K562 (cell line): Measurements from ENCODE around the gene RTL10. TPM values are rescaled to one million over a fixed set of nuclear protein-coding genes. Genes with fewer than 3 reads are reported as not detected.

Experiments
- COPS2 ChIP-seq: fragments of 450-650 bp; conservative IDR thresholded peaks from 2 replicates; pipeline ENCODE4 v1.6.1; 2016; ENCODE audit warnings: mild to moderate bottlenecking, moderate library complexity
- E2F3 ChIP-seq: fragments of 250-450 bp; sonication (Bioruptor Pico); IDR thresholded peaks from 2 replicates; pipeline ENCODE4 v1.4.0; 2020; ENCODE audit warnings: mild to moderate bottlenecking
- IFI16 ChIP-seq: fragments of 250-450 bp; sonication (Bioruptor Pico); IDR thresholded peaks from 2 replicates; pipeline ENCODE4 v2.1.2; 2022; ENCODE audit warnings: mild to moderate bottlenecking, inconsistent platforms
- ILF3 ChIP-seq: fragments of 450-650 bp; IDR thresholded peaks from 2 replicates; pipeline ENCODE4 v1.6.1; 2018; ENCODE audit warnings: antibody characterized with exemption, mild to moderate bottlenecking, moderate library complexity, borderline replicate concordance
- U2AF1 ChIP-seq: fragments of 200-400 bp; formaldehyde crosslinking; optimal IDR thresholded peaks from 2 replicates; pipeline ENCODE3; 2017; ENCODE audit warnings: mild to moderate bottlenecking, low read depth, low read length, moderate library complexity
- ZBTB7A ChIP-seq: IDR thresholded peaks from 2 replicates; pipeline ENCODE4 v1.6.1; 2011; ENCODE audit warnings: low read depth, mild to moderate bottlenecking, low read length, moderate library complexity, borderline replicate concordance; ENCODE audit not compliant: control insufficient read depth
- ZFP1 ChIP-seq: fragments of 450-650 bp; formaldehyde crosslinking; IDR thresholded peaks from 2 replicates; pipeline ENCODE4 v1.4.0; 2020; ENCODE audit warnings: mild to moderate bottlenecking, mixed read lengths
- ZNF12 ChIP-seq: sonication (generic); formaldehyde crosslinking; IDR thresholded peaks from 2 replicates; pipeline ENCODE4 v1.4.0; 2020; ENCODE audit warnings: mild to moderate bottlenecking, missing genetic modification reagents
- ZNF134 ChIP-seq: fragments of 250-450 bp; sonication (Bioruptor Pico); conservative IDR thresholded peaks from 2 replicates; pipeline ENCODE4 v1.4.0; 2020
- ZNF551 ChIP-seq: fragments of 250-450 bp; sonication (Bioruptor Pico); IDR thresholded peaks from 2 replicates; pipeline ENCODE4 v1.5.0; 2021; ENCODE audit warnings: mild to moderate bottlenecking, moderate library complexity
- polyA plus RNA-seq, 8 experiments: library from polyadenylated mRNA; depleted of rRNA in 4 of 8; stranded (reverse) in 5 of 8; unstranded in 3 of 8; fragments of >200 nt; fragmentation: Nextera tagmentation in 2 of 8; fragmentation: Illumina TruSeq in 1 of 8; extraction: Ambion mirVana in 2 of 8; extraction: Trizol in 1 of 8; gene quantifications; 2 replicates each; pipeline versions ENCODE4 v1.2.1 to v1.2.3, GENCODE V29; 2011 to 2014; ENCODE audit warnings: inconsistent platforms in 1 of 8, missing spikeins in 1 of 8
- total RNA-seq, 7 experiments: library from RNA; depleted of rRNA in 6 of 7; stranded (reverse); fragments of >200 nt in 6 of 7; fragmentation: Illumina TruSeq in 2 of 7; extraction: Trizol in 2 of 7; gene quantifications; 2 replicates each; pipeline versions ENCODE4 v1.2.1 to v1.2.3, GENCODE V29; 2011 to 2021; ENCODE audit warnings: low replicate concordance in 1 of 7
- TF ChIP-seq, protein P1 (sequence below): fragments of 450-650 bp; IDR thresholded peaks from 2 replicates; pipeline ENCODE4 v1.6.1; 2016; ENCODE audit warnings: borderline replicate concordance
- TF ChIP-seq, protein P2 (sequence below): fragments of 450-650 bp; formaldehyde crosslinking; IDR thresholded peaks from 2 replicates; pipeline ENCODE4 v1.4.0; 2020; ENCODE audit warnings: mild to moderate bottlenecking, moderate library complexity
- TF ChIP-seq, protein P3 (sequence below): sonication (generic); formaldehyde crosslinking; IDR thresholded peaks from 2 replicates; pipeline ENCODE4 v1.8.0; 2023; ENCODE audit warnings: mild to moderate bottlenecking, missing genetic modification reagents
- TF ChIP-seq, protein P4 (sequence below): sonication (generic); formaldehyde crosslinking; IDR thresholded peaks from 2 replicates; pipeline ENCODE4 v1.8.1; 2022; ENCODE audit warnings: missing genetic modification reagents
- TF ChIP-seq, protein P5 (sequence below): fragments of 450-650 bp; conservative IDR thresholded peaks from 2 replicates; pipeline ENCODE4 v1.6.1; 2016; ENCODE audit warnings: missing genetic modification characterization, low read depth, mild to moderate bottlenecking, missing compliant biosample characterization, moderate library complexity

RTL10 gene
- total and polyA plus RNA-seq, 9 of the 15 experiments (the other 6 are each of a cell fraction or from before 2014, with no cell fraction given) = 19.8 to 75.5 (median 32.5) TPM

DNA sequence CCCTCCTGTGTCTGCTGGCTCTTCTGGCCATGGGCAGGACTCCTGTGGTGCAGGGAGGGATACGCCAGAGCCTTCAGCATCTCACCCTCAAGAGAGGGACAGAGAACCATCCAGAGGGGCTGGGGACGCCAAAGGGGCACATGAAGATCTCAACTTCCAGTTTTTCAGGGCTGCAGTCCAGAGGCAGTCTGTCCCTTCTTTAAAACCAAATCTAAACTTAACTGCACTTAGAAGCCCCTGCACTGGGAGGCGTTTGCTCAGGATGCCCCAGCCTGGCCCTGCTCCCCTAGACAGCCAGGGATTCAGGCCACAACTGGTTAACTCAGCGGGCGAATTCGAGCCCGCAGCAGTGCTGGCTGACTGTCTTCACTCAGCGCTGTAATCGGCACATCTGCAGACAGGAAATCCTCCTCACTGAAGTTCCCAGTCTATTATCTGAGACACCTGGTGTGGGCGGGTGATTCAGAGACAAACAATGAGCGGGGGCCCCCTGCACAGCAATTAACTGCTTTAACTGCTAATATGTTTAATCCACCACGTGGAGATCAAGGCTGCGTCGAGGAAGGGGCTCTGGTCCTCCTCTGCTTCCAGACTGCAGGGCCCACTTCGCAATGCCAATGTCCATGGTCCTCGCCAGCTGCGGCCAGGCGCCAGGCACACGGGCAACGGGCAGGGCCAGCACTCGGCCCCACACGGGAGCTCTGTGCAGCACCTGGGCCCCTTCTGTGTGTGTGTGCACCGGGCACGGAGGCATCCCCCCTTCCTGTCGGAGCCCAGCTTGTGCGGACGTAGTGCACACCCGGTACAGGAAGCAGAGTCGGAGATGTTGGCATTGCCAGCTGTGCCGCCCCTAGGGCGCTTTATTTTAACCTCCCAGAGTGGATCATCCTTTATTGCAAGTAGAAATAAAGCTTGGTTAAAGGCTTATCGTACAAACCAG, 36.9 kb upstream of the RTL10 start (continued):
- TF ChIP-seq, protein P1, sequence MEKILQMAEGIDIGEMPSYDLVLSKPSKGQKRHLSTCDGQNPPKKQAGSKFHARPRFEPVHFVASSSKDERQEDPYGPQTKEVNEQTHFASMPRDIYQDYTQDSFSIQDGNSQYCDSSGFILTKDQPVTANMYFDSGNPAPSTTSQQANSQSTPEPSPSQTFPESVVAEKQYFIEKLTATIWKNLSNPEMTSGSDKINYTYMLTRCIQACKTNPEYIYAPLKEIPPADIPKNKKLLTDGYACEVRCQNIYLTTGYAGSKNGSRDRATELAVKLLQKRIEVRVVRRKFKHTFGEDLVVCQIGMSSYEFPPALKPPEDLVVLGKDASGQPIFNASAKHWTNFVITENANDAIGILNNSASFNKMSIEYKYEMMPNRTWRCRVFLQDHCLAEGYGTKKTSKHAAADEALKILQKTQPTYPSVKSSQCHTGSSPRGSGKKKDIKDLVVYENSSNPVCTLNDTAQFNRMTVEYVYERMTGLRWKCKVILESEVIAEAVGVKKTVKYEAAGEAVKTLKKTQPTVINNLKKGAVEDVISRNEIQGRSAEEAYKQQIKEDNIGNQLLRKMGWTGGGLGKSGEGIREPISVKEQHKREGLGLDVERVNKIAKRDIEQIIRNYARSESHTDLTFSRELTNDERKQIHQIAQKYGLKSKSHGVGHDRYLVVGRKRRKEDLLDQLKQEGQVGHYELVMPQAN = no peak
- TF ChIP-seq, protein P2, sequence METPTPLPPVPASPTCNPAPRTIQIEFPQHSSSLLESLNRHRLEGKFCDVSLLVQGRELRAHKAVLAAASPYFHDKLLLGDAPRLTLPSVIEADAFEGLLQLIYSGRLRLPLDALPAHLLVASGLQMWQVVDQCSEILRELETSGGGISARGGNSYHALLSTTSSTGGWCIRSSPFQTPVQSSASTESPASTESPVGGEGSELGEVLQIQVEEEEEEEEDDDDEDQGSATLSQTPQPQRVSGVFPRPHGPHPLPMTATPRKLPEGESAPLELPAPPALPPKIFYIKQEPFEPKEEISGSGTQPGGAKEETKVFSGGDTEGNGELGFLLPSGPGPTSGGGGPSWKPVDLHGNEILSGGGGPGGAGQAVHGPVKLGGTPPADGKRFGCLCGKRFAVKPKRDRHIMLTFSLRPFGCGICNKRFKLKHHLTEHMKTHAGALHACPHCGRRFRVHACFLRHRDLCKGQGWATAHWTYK (CRISPR knock-in tag) = 0 out of 2 replicates have a peak, but pooled peaks have one; percentile 11
- TF ChIP-seq COPS2 (no peak), ZNF134 (0 out of 2 replicates have a peak, but pooled peaks have one; percentile 51), ZFP1 (CRISPR knock-in tag) (no peak; the same call in 1 of the 2 replicates), ZNF551 (CRISPR knock-in tag) (no peak), E2F3 (CRISPR knock-in tag) (peak; percentile 35; the same call in 1 of the 2 replicates), IFI16 (CRISPR knock-in tag) (peak; percentile 55; the same call in 1 of the 2 replicates), U2AF1 (no peak), ZBTB7A (peak; percentile 82; the same call in 1 of the 2 replicates), ZNF12 (CRISPR knock-in tag) (no peak), ILF3 (no peak; the same call in 1 of the 2 replicates)
- TF ChIP-seq, protein P3, sequence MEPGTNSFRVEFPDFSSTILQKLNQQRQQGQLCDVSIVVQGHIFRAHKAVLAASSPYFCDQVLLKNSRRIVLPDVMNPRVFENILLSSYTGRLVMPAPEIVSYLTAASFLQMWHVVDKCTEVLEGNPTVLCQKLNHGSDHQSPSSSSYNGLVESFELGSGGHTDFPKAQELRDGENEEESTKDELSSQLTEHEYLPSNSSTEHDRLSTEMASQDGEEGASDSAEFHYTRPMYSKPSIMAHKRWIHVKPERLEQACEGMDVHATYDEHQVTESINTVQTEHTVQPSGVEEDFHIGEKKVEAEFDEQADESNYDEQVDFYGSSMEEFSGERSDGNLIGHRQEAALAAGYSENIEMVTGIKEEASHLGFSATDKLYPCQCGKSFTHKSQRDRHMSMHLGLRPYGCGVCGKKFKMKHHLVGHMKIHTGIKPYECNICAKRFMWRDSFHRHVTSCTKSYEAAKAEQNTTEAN (CRISPR knock-in tag) = no peak
- TF ChIP-seq, protein P4, sequence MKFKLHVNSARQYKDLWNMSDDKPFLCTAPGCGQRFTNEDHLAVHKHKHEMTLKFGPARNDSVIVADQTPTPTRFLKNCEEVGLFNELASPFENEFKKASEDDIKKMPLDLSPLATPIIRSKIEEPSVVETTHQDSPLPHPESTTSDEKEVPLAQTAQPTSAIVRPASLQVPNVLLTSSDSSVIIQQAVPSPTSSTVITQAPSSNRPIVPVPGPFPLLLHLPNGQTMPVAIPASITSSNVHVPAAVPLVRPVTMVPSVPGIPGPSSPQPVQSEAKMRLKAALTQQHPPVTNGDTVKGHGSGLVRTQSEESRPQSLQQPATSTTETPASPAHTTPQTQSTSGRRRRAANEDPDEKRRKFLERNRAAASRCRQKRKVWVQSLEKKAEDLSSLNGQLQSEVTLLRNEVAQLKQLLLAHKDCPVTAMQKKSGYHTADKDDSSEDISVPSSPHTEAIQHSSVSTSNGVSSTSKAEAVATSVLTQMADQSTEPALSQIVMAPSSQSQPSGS = no peak
- TF ChIP-seq, protein P5, sequence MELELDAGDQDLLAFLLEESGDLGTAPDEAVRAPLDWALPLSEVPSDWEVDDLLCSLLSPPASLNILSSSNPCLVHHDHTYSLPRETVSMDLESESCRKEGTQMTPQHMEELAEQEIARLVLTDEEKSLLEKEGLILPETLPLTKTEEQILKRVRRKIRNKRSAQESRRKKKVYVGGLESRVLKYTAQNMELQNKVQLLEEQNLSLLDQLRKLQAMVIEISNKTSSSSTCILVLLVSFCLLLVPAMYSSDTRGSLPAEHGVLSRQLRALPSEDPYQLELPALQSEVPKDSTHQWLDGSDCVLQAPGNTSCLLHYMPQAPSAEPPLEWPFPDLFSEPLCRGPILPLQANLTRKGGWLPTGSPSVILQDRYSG = 0 out of 2 replicates have a peak, but pooled peaks have one; percentile 41
